CD8-positive, alpha-beta memory T cell (primary cell): ENCODE data around the gene ERG. TPM values are rescaled to one million over a fixed set of nuclear protein-coding genes. Genes with fewer than 3 reads are reported as not detected.
A peak's percentile ranks its signal among the peaks of the same experiment; 100 is the strongest.

Experiments
- CTCF ChIA-PET: fragments of 350-600 bp; sonication (Branson Sonifier 250); formaldehyde crosslinking; loops from one replicate; lab custom pipeline; 2021; ENCODE audit warnings: antibody characterized with exemption; lab: Charles Lee
- POLR2A ChIA-PET: fragments of 350-600 bp; sonication (Branson Sonifier 250); formaldehyde crosslinking; loops from one replicate; lab custom pipeline; 2021; ENCODE audit warnings: antibody characterized with exemption; lab: Charles Lee
- DNase-seq, 5 donors: peaks; one replicate each; pipeline versions ENCODE4 v3.0.0 to v3.0.0-alpha.2; 2020 to 2022; ENCODE audit warnings: mixed read lengths in 1 of 5
- H3K27ac ChIP-seq: one replicate; pipeline ENCODE4 v1.7.0; 2013; ENCODE audit warnings: low read depth, mild to moderate bottlenecking, low read length, moderate library complexity
- H3K27me3 ChIP-seq: 2 replicates; pipeline ENCODE4 v1.7.0; 2013; ENCODE audit warnings: low read length, mild to moderate bottlenecking; ENCODE audit not compliant: insufficient read depth, poor library complexity, severe bottlenecking
- H3K36me3 ChIP-seq: 2 replicates; pipeline ENCODE4 v1.7.0; 2013; ENCODE audit warnings: mild to moderate bottlenecking, low read length, moderate library complexity; ENCODE audit not compliant: insufficient read depth
- H3K4me1 ChIP-seq: 2 replicates; pipeline ENCODE4 v1.7.0; 2013; ENCODE audit warnings: mild to moderate bottlenecking, low read length, moderate library complexity; ENCODE audit not compliant: insufficient read depth
- H3K4me3 ChIP-seq: 2 replicates; pipeline ENCODE4 v1.7.0; 2013; ENCODE audit warnings: mild to moderate bottlenecking, low read length
- H3K9me3 ChIP-seq: 2 replicates; pipeline ENCODE4 v1.7.0; 2013; ENCODE audit warnings: mild to moderate bottlenecking, low read length
- H3K27ac Mint-ChIP-seq, 8 donors: one replicate each; pipeline ENCODE4 v1.8.0; 2020 to 2021; ENCODE audit warnings: mixed read lengths in 8 of 8, mild to moderate bottlenecking in 6 of 8, inconsistent platforms in 3 of 8, moderate library complexity in 3 of 8
- H3K27me3 Mint-ChIP-seq, 2 donors: one replicate each; pipeline ENCODE4 v1.8.0; 2020 to 2021; ENCODE audit warnings: mixed read lengths in 2 of 2, mild to moderate bottlenecking in 1 of 2, moderate library complexity in 1 of 2
- H3K36me3 Mint-ChIP-seq, 3 donors: one replicate each; pipeline ENCODE4 v1.8.0; 2020 to 2021; ENCODE audit warnings: mixed read lengths in 3 of 3, inconsistent platforms in 1 of 3, mild to moderate bottlenecking in 1 of 3
- H3K4me1 Mint-ChIP-seq, 3 donors: one replicate each; pipeline ENCODE4 v1.8.0; 2020 to 2021; ENCODE audit warnings: mixed read lengths in 3 of 3, inconsistent platforms in 1 of 3, mild to moderate bottlenecking in 1 of 3
- H3K4me3 Mint-ChIP-seq, 7 donors: one replicate each; pipeline ENCODE4 v1.8.0; 2020 to 2021; ENCODE audit warnings: mixed read lengths in 7 of 7, mild to moderate bottlenecking in 6 of 7, moderate library complexity in 4 of 7, inconsistent platforms in 2 of 7
- H3K9me3 Mint-ChIP-seq, 5 donors: one replicate each; pipeline ENCODE4 v1.8.0; 2020 to 2022; ENCODE audit warnings: mixed read lengths in 5 of 5, mild to moderate bottlenecking in 3 of 5, moderate library complexity in 2 of 5, inconsistent platforms in 1 of 5
- polyA plus RNA-seq: library from polyadenylated mRNA; unstranded; fragments of 300-500 nt; fragmentation: Illumina TruSeq; gene quantifications from one replicate; pipeline ENCODE4 v1.2.3, GENCODE V29; 2021
- total RNA-seq, 2 experiments: library from RNA; stranded (reverse); gene quantifications; one replicate each; pipeline ENCODE4 v1.2.3, GENCODE V29; 2021

ERG gene
- total and polyA plus RNA-seq, 3 experiments from 2014 or later: not detected

GRCh38 chr21:38438462-38438893, 59.8 kb downstream of the ERG start:
- DNase-seq: no peak
- H3K4me3 ChIP-seq: no peak overlapping the region
- Mint-ChIP-seq H3K4me1 (no peaks in the 10 kb centered on the region), H3K4me3 (no peak overlapping the region), H3K27ac (no peak overlapping the region), H3K36me3 (peaks cover 0 to 2% (median 0%) of the 10 kb centered on the region in 3 donors), H3K27me3 (peaks cover 0 to 4% of the 10 kb centered on the region in 2 donors), H3K9me3 (peaks cover 0 to 5% (median 0%) of the 10 kb centered on the region in 5 donors)
- ChIA-PET CTCF (no interaction called here), POLR2A (no interaction called here)
- no peaks in the 10 kb centered on the region for H3K9me3 ChIP-seq
- H3K4me1 ChIP-seq: no peaks in the 10 kb centered on the region
- H3K36me3 ChIP-seq: no peaks in the 10 kb centered on the region
- no peak overlapping the region for H3K27ac ChIP-seq
- H3K27me3 ChIP-seq: no peaks in the 10 kb centered on the region

DNA sequence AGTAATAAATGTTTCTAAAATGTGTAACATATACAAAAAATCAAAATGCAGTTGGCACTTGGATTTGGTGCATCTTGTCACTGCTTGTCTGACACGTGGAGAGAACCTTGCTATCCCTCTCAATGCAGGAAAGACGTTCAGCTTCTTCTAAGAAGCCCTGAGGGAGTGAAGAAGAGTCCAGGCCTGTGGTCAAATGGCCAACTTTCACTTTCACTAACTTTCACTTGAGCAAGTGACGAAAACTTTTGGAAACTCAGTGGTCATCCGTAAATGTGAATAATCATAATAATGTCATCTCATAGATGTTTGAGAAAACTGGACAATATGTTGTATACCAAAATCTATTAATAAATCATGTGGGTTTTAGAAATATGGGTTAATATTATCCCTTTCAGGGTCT, 61.9 kb downstream of the ERG start:
- peaks cover 0 to 5% (median 0%) of the 10 kb centered on the region in 5 donors for H3K9me3 Mint-ChIP-seq
- peaks cover 0 to 5% of the 10 kb centered on the region in 2 donors for H3K27me3 Mint-ChIP-seq
- Histone ChIP-seq H3K9me3 (no peaks in the 10 kb centered on the region), H3K27ac (no peak overlapping the region), H3K36me3 (no peaks in the 10 kb centered on the region), H3K27me3 (no peaks in the 10 kb centered on the region), H3K4me3 (no peak overlapping the region), H3K4me1 (no peaks in the 10 kb centered on the region)
- DNase-seq: no peak
- no peak overlapping the region for H3K27ac Mint-ChIP-seq
- no peaks in the 10 kb centered on the region for H3K4me1 Mint-ChIP-seq
- POLR2A ChIA-PET: no interaction called here
- H3K36me3 Mint-ChIP-seq: peaks cover 0 to 2% (median 0%) of the 10 kb centered on the region in 3 donors
- H3K4me3 Mint-ChIP-seq: no peak overlapping the region
- CTCF ChIA-PET: no interaction called here

- Mint-ChIP-seq H3K27ac (no peak overlapping the region), H3K9me3 (peaks cover 0 to 1% (median 0%) of the 10 kb centered on the region in 5 donors), H3K4me3 (no peak overlapping the region), H3K36me3 (peaks cover 0 to 2% (median 0%) of the 10 kb centered on the region in 3 donors), H3K27me3 (peaks cover 0 to 5% of the 10 kb centered on the region in 2 donors), H3K4me1 (no peaks in the 10 kb centered on the region)
- H3K36me3 ChIP-seq: no peaks in the 10 kb centered on the region
- no peak overlapping the region for H3K27ac ChIP-seq
- ChIA-PET CTCF (no interaction called here), POLR2A (no interaction called here)
- H3K4me3 ChIP-seq: no peak overlapping the region
- no peaks in the 10 kb centered on the region for H3K27me3 ChIP-seq
- H3K9me3 ChIP-seq: no peaks in the 10 kb centered on the region
- H3K4me1 ChIP-seq: no peaks in the 10 kb centered on the region
- DNase-seq: no peak
These were observed 63.3 kb downstream of the ERG start for GRCh38 chr21:38434913-38435533.

GRCh38 chr21:38433471-38433870, 64.8 kb downstream of the ERG start:
- ChIA-PET CTCF (no interaction called here), POLR2A (no interaction called here)
- Histone ChIP-seq H3K4me3 (no peak overlapping the region), H3K36me3 (no peaks in the 10 kb centered on the region), H3K9me3 (no peaks in the 10 kb centered on the region), H3K27ac (no peak overlapping the region), H3K4me1 (no peaks in the 10 kb centered on the region), H3K27me3 (no peaks in the 10 kb centered on the region)
- no peak for DNase-seq
- Mint-ChIP-seq H3K4me3 (no peak overlapping the region), H3K9me3 (peaks cover 0 to 1% (median 0%) of the 10 kb centered on the region in 5 donors), H3K27me3 (peaks cover 0 to 7% of the 10 kb centered on the region in 2 donors), H3K27ac (no peak overlapping the region), H3K4me1 (no peaks in the 10 kb centered on the region), H3K36me3 (peaks cover 0 to 2% (median 0%) of the 10 kb centered on the region in 3 donors)

DNA sequence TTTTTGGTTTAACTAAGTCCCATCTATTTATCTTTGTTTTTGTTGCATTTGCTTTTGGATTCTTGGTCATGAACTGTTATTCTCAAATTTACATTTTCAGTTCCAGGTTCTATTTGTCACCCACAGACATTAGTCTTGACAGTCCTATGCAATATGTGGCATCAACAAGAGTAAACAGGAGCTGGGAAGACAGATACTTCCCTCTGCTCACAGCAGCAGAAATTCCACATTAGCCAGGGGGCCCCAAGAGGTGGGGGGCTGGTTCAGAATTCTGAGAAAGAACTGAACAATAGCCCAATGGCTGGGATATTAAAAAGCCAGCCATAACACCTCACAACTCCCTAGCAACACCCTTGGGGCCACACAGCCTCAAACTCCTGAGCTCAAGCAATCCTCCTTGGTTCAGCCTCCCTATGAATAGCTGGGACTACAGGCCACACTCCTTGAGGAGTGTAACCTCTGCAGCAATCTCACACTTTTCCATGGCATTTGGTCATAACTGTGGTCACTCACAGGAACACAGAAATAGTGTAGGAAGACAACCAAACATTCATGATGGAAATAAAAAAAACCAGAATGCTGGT, 67.8 kb downstream of the ERG start:
- POLR2A ChIA-PET: no interaction called here
- CTCF ChIA-PET: interaction anchor here (1.9 kb wide), 1 partner anchor 11 kb away, joined by 4 read pairs; no protein-coding TSS in a partner anchor
- H3K9me3 ChIP-seq: no peaks in the 10 kb centered on the region
- H3K27me3 Mint-ChIP-seq: peaks cover 2 to 7% of the 10 kb centered on the region in 2 donors
- no peaks in the 10 kb centered on the region for H3K4me1 Mint-ChIP-seq
- no peaks in the 10 kb centered on the region for H3K27me3 ChIP-seq
- no peak overlapping the region for H3K27ac ChIP-seq
- H3K36me3 Mint-ChIP-seq: no peaks in the 10 kb centered on the region
- no peak overlapping the region for H3K4me3 ChIP-seq
- DNase-seq: no peak
- H3K4me1 ChIP-seq: no peaks in the 10 kb centered on the region
- H3K9me3 Mint-ChIP-seq: peaks cover 0 to 1% (median 0%) of the 10 kb centered on the region in 5 donors
- H3K27ac Mint-ChIP-seq: no peak overlapping the region
- no peak overlapping the region for H3K4me3 Mint-ChIP-seq
- H3K36me3 ChIP-seq: no peaks in the 10 kb centered on the region

- CTCF ChIA-PET: no interaction called here
- no peaks in the 10 kb centered on the region for H3K36me3 Mint-ChIP-seq
- H3K27me3 ChIP-seq: no peaks in the 10 kb centered on the region
- H3K4me3 Mint-ChIP-seq: no peak overlapping the region
- no peaks in the 10 kb centered on the region for H3K4me1 ChIP-seq
- H3K27ac Mint-ChIP-seq: no peak overlapping the region
- no peak overlapping the region for H3K27ac ChIP-seq
- peaks cover 0 to 1% (median 0%) of the 10 kb centered on the region in 5 donors for H3K9me3 Mint-ChIP-seq
- DNase-seq: no peak
- H3K9me3 ChIP-seq: no peaks in the 10 kb centered on the region
- H3K4me1 Mint-ChIP-seq: no peaks in the 10 kb centered on the region
- POLR2A ChIA-PET: no interaction called here
- no peaks in the 10 kb centered on the region for H3K36me3 ChIP-seq
- H3K4me3 ChIP-seq: no peak overlapping the region
- peaks cover 2 to 10% of the 10 kb centered on the region in 2 donors for H3K27me3 Mint-ChIP-seq
These were observed 69.3 kb downstream of the ERG start for GRCh38 chr21:38429011-38429410.

DNA sequence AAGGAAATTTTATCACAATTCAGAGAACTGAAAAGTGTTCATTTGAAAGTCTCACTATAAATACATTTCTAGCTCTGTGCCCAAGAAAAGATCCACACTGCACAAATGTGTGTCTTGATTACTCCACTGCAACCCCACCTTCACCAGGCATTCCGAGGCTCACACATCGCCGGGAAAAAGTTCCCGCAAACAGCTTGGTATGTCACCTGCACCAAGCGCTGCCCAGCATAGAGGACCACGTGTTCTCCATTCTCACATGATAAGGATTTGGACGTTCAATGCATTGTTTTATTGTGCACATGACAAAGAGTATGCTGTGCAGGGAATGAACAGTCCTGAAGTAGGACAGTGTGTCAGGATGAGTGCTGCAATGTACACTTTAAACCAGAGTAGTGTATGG, 70.1 kb downstream of the ERG start:
- CTCF ChIA-PET: no interaction called here
- H3K36me3 Mint-ChIP-seq: no peaks in the 10 kb centered on the region
- POLR2A ChIA-PET: no interaction called here

GRCh38 chr21:38424305-38425019, 73.8 kb downstream of the ERG start:
- CTCF ChIA-PET: interaction anchor here (1.7 kb wide), 1 partner anchor 15 kb away, joined by 3 read pairs; no protein-coding TSS in a partner anchor
- H3K36me3 ChIP-seq: no peaks in the 10 kb centered on the region
- H3K27me3 Mint-ChIP-seq: peaks cover 2 to 6% of the 10 kb centered on the region in 2 donors
- no peak overlapping the region for H3K27ac Mint-ChIP-seq
- no peak for DNase-seq
- H3K9me3 ChIP-seq: no peaks in the 10 kb centered on the region
- no peak overlapping the region for H3K27ac ChIP-seq
- H3K27me3 ChIP-seq: no peaks in the 10 kb centered on the region
- no peaks in the 10 kb centered on the region for H3K9me3 Mint-ChIP-seq
- POLR2A ChIA-PET: no interaction called here
- no peaks in the 10 kb centered on the region for H3K4me1 ChIP-seq
- H3K4me1 Mint-ChIP-seq: no peaks in the 10 kb centered on the region
- no peak overlapping the region for H3K4me3 ChIP-seq
- H3K36me3 Mint-ChIP-seq: no peaks in the 10 kb centered on the region
- no peak overlapping the region for H3K4me3 Mint-ChIP-seq

More for the DNA sequence above, 70.1 kb downstream of the ERG start:
- H3K4me1 Mint-ChIP-seq: no peaks in the 10 kb centered on the region
- Histone ChIP-seq H3K4me1 (no peaks in the 10 kb centered on the region), H3K36me3 (no peaks in the 10 kb centered on the region), H3K27me3 (no peaks in the 10 kb centered on the region), H3K4me3 (no peak overlapping the region), H3K9me3 (no peaks in the 10 kb centered on the region), H3K27ac (no peak overlapping the region)
- H3K27me3 Mint-ChIP-seq: peaks cover 2 to 6% of the 10 kb centered on the region in 2 donors
- H3K27ac Mint-ChIP-seq: peak overlapping the region in 1 of 8 donors; percentile 80
- peaks cover 0 to 1% (median 0%) of the 10 kb centered on the region in 5 donors for H3K9me3 Mint-ChIP-seq
- H3K4me3 Mint-ChIP-seq: no peak overlapping the region
- DNase-seq: no peak
